ENCODE data around the gene FADS3.

The FADS3 gene

DNA sequence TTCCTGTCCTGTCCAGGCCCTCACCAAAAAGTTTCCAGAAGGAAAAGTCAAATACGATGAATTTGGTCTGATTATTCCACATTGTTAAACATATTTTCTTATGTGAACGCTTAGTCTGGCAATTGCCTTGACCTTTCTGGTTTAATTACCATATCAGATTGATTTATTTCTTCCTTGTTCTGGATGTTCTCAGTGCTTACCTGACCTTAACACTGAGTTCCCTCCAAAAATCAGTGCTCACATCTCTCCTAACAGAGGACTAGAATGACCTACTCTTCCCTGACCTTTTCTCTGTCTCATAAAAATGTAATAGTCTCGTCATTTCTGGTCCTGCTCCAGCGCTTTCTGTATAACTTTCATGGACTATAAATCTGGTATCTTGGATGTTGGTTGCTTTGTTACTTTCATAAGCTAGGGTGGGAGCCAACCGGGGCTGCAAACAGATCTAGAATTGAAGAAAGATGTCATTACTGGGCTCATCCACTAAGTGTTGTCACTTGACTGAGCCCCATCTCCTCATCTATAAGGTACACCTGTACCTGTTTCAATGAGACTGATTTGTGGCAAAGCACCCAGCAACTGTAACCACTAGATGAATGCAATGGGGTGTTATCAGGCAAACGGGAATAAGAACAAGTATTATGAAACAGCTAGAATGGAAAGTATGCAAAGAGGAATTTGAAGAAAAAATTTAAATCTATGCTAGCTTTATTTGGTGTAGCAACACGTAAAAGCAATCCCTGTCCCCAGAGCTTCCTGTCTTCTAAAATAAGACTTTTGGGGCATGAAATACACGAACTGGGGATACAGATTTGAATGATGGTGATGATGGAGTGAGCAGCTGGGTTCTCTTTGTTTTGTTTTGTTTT lies 60.9 kb downstream of the FADS3 start:
- H3K9ac ChIP-seq (ENCODE audit: low read depth, low read length): peak overlapping the region; percentile 90
- TF ChIP-seq EZH2 (IDR thresholded peaks at IDR 0.05; ENCODE audit: borderline replicate concordance, low read depth, low read length, severe bottlenecking): no peak
- TF ChIP-seq, protein P1, sequence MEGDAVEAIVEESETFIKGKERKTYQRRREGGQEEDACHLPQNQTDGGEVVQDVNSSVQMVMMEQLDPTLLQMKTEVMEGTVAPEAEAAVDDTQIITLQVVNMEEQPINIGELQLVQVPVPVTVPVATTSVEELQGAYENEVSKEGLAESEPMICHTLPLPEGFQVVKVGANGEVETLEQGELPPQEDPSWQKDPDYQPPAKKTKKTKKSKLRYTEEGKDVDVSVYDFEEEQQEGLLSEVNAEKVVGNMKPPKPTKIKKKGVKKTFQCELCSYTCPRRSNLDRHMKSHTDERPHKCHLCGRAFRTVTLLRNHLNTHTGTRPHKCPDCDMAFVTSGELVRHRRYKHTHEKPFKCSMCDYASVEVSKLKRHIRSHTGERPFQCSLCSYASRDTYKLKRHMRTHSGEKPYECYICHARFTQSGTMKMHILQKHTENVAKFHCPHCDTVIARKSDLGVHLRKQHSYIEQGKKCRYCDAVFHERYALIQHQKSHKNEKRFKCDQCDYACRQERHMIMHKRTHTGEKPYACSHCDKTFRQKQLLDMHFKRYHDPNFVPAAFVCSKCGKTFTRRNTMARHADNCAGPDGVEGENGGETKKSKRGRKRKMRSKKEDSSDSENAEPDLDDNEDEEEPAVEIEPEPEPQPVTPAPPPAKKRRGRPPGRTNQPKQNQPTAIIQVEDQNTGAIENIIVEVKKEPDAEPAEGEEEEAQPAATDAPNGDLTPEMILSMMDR (IDR thresholded peaks at IDR 0.05; ENCODE audit: borderline replicate concordance, extremely low read depth, low read length, poor library complexity, severe bottlenecking): no peak
- peaks cover 84% of the 10 kb centered on the region for H3K79me2 ChIP-seq (ENCODE audit: insufficient read depth, low read length)
- H3K4me3 ChIP-seq (ENCODE audit: low read depth in 1 of 2, low read length in 2 of 2): peak overlapping the region; percentile 46 to 84; a peak in 3 of 4 replicates
- H3K4me2 ChIP-seq (ENCODE audit: insufficient read depth, low read length): peak overlapping the region; percentile 81
- peak overlapping the region; percentile 99 for H3K27ac ChIP-seq (ENCODE audit: low read length)
- H3K36me3 ChIP-seq (ENCODE audit: insufficient read depth, low read length): peaks cover 57% of the 10 kb centered on the region
- no peak for ATAC-seq (ENCODE audit: insufficient read depth, low read depth)
- H2AFZ ChIP-seq (ENCODE audit: low read depth, low read length): no peak overlapping the region
- H3K9me3 ChIP-seq (ENCODE audit: insufficient read depth, low read length, severe bottlenecking): no peaks in the 10 kb centered on the region
- H4K20me1 ChIP-seq (ENCODE audit: insufficient read depth, low read length): peaks cover 41% of the 10 kb centered on the region
- DNase-seq: no peak
- H3K4me1 ChIP-seq (ENCODE audit: insufficient read depth, low read length): peaks cover 77% of the 10 kb centered on the region
- H3K27me3 ChIP-seq (ENCODE audit: insufficient read depth, low read length, poor library complexity): no peaks in the 10 kb centered on the region

DNA sequence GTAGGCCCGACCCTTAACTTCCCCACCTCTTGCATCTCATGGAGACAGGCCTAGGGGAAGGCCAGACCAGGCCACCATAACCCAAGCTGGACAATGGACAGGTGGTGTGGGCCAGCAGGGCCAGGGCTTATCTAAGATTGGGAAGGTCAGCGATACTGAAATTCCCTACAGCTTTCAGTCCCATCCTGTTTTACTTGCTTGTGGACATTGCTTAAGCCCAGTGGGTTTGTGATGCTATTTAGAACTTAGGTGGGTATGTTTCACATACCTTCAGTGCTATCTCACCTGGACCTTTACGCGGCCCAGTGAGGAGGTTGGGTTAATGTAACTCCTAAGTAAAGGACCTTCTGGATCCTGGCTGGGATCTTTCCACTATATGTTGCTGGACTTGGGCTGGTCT lies 61.5 kb downstream of the FADS3 start:
- H3K4me1 ChIP-seq (ENCODE audit: insufficient read depth, low read length): peaks cover 70% of the 10 kb centered on the region
- H3K79me2 ChIP-seq (ENCODE audit: insufficient read depth, low read length): peaks cover 77% of the 10 kb centered on the region
- no peak for DNase-seq
- peak overlapping the region; percentile 81 for H3K4me2 ChIP-seq (ENCODE audit: insufficient read depth, low read length)
- TF ChIP-seq EZH2 (IDR thresholded peaks at IDR 0.05; ENCODE audit: borderline replicate concordance, low read depth, low read length, severe bottlenecking): no peak
- TF ChIP-seq, protein P1 (IDR thresholded peaks at IDR 0.05; ENCODE audit: borderline replicate concordance, extremely low read depth, low read length, poor library complexity, severe bottlenecking): no peak
- H3K4me3 ChIP-seq (ENCODE audit: low read depth in 1 of 2, low read length in 2 of 2): peak overlapping the region; percentile 46 to 84
- peaks cover 57% of the 10 kb centered on the region for H3K36me3 ChIP-seq (ENCODE audit: insufficient read depth, low read length)
- ATAC-seq (ENCODE audit: insufficient read depth, low read depth): no peak
- peak overlapping the region; percentile 99 for H3K27ac ChIP-seq (ENCODE audit: low read length)
- H4K20me1 ChIP-seq (ENCODE audit: insufficient read depth, low read length): peaks cover 41% of the 10 kb centered on the region
- no peak overlapping the region for H2AFZ ChIP-seq (ENCODE audit: low read depth, low read length)
- H3K9ac ChIP-seq (ENCODE audit: low read depth, low read length): peak overlapping the region; percentile 90
- no peaks in the 10 kb centered on the region for H3K27me3 ChIP-seq (ENCODE audit: insufficient read depth, low read length, poor library complexity)
- no peaks in the 10 kb centered on the region for H3K9me3 ChIP-seq (ENCODE audit: insufficient read depth, low read length, severe bottlenecking)

DNA sequence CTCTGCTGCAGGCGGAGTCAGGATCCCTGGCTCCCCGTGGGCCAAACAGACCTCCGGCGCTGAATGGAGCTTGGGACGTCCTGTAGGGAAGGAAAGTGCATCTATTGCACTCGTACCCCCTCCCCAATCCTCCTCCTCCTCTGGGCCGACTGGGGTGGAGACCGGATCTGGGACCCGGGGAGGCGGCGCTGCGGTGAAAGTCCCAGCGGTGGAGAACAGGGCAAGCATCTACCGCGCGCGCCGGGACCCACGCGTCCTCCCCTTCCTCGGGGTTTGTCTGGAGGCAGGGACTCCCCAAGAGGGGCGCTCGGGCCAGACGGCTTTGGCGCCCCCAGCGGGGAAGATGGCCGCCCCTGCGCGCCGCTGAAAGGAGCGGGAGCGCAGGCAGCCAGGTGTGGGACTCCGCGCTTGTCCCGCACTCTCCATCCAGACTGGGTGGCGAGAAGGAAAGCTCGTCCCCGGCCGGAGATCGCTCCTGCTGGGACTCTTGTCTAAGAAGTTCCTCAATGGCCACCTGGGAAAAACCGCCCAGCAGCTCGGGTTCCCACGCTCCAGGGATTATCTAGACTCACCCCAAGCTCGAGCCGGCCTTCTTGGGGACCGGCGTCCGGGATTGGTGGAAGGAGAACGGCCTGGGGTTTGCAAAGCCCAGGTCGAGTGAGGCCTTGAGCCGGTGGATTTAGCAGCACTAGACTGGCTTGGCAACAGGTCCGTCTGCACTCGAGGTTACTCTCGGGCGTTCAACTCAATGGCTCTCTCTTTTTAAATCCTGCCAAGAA lies 62.5 kb downstream of the FADS3 start:
- H3K9me3 ChIP-seq (ENCODE audit: insufficient read depth, low read length, severe bottlenecking): no peaks in the 10 kb centered on the region
- peaks cover 60% of the 10 kb centered on the region for H3K4me1 ChIP-seq (ENCODE audit: insufficient read depth, low read length)
- H3K9ac ChIP-seq (ENCODE audit: low read depth, low read length): peak overlapping the region; percentile 90
- DNase-seq: peak; percentile 75
- H3K27me3 ChIP-seq (ENCODE audit: insufficient read depth, low read length, poor library complexity): no peaks in the 10 kb centered on the region
- peak overlapping the region; percentile 50; the same call in 1 of the 2 replicates for H2AFZ ChIP-seq (ENCODE audit: low read depth, low read length)
- TF ChIP-seq, protein P1 (IDR thresholded peaks at IDR 0.05; ENCODE audit: borderline replicate concordance, extremely low read depth, low read length, poor library complexity, severe bottlenecking): peak; percentile 64
- TF ChIP-seq EZH2 (IDR thresholded peaks at IDR 0.05; ENCODE audit: borderline replicate concordance, low read depth, low read length, severe bottlenecking): no peak
- H3K4me2 ChIP-seq (ENCODE audit: insufficient read depth, low read length): peak overlapping the region; percentile 81
- H4K20me1 ChIP-seq (ENCODE audit: insufficient read depth, low read length): peaks cover 41% of the 10 kb centered on the region
- ATAC-seq (ENCODE audit: insufficient read depth, low read depth): peak; percentile 43
- H3K4me3 ChIP-seq (ENCODE audit: low read depth in 1 of 2, low read length in 2 of 2): peak overlapping the region; percentile 46 to 84
- H3K27ac ChIP-seq (ENCODE audit: low read length): peak overlapping the region; percentile 99
- peaks cover 70% of the 10 kb centered on the region for H3K79me2 ChIP-seq (ENCODE audit: insufficient read depth, low read length)
- peaks cover 55% of the 10 kb centered on the region for H3K36me3 ChIP-seq (ENCODE audit: insufficient read depth, low read length)
